ENCODE results near the gene WFDC13.

DNA sequence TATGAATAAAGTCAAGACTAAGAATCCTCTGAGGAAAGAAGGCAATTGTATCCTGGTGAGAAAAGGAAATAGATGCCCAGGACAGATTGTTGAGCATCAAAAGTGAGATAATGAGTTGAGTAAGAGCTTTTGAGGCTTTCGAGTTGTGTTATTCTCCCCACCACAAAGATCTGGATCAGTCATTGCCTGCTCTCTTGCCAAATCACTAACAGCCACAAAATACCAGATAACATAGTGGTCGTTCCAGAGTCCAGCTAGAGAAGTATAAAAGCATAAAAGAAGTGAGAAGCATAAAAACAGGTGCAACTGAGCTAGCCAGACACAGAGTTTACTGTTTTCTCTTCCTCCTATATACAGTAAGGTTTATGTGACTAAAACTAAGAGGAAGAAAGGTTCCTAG is 25.2 kb downstream of the WFDC13 start:
- TF ChIP-seq POLR2A (IDR thresholded peaks at IDR 0.05) = no peak
- TF ChIP-seq, protein P1, sequence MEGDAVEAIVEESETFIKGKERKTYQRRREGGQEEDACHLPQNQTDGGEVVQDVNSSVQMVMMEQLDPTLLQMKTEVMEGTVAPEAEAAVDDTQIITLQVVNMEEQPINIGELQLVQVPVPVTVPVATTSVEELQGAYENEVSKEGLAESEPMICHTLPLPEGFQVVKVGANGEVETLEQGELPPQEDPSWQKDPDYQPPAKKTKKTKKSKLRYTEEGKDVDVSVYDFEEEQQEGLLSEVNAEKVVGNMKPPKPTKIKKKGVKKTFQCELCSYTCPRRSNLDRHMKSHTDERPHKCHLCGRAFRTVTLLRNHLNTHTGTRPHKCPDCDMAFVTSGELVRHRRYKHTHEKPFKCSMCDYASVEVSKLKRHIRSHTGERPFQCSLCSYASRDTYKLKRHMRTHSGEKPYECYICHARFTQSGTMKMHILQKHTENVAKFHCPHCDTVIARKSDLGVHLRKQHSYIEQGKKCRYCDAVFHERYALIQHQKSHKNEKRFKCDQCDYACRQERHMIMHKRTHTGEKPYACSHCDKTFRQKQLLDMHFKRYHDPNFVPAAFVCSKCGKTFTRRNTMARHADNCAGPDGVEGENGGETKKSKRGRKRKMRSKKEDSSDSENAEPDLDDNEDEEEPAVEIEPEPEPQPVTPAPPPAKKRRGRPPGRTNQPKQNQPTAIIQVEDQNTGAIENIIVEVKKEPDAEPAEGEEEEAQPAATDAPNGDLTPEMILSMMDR (IDR thresholded peaks at IDR 0.05) = no peak

All from prostate gland (tissue), 2 donors.